K562 (cell line): ENCODE results near the gene NEDD1. TPM values are rescaled to one million over a fixed set of nuclear protein-coding genes. Genes with fewer than 3 reads are reported as not detected.

Experiments used
- ATAC-seq: fragments of 200-7000 bp; cut with Tn5 transposase; 3 replicates; pipeline ENCODE4 v1.9.1; 2020; ENCODE audit warnings: moderate library complexity
- BruUV-seq: library from RNA; stranded (reverse); fragments of 400-500 nt; replicated peaks from 2 replicates; lab custom pipeline; 2021; lab: Mats Ljungman, UMichigan
- CTCF ChIA-PET: fragments of 300-600 bp; formaldehyde crosslinking; extraction: SDS; loops from one replicate; lab custom pipeline; 2021; ENCODE audit warnings: low intra/inter-chr PET ratio; lab: Yijun Ruan, JAX
- POLR2A ChIA-PET: fragments of 300-600, 350-650 bp; sonication (Branson Sonifier 250); formaldehyde crosslinking; extraction: SDS; loops from one replicate; lab custom pipeline; 2021; ENCODE audit warnings: antibody characterized with exemption, inconsistent platforms; lab: Yijun Ruan, JAX
- DNase-seq, 4 experiments: peaks; one replicate each; pipeline versions ENCODE4 v3.0.0 to v3.0.0-alpha.2; 2011 to 2018; ENCODE audit warnings: low spot score in 3 of 4, mixed read lengths in 3 of 4; ENCODE audit errors: extremely low read depth in 1 of 4
- FAIRE-seq: peaks from 2 replicates; lab custom pipeline; 2011; peaks lifted over from hg19 to GRCh38; lab: Jason Lieb, UNC
- H2AFZ ChIP-seq: 2 replicates; pipeline ENCODE4 v1.6.0; 2011; ENCODE audit warnings: low read depth, low read length, control low read depth, inconsistent platforms
- H3K27ac ChIP-seq: fragments of 200-600 bp; 3 replicates; pipeline ENCODE4 v1.8.0; 2011; ENCODE audit warnings: low read depth, mild to moderate bottlenecking, control low read depth, inconsistent platforms, low read length, moderate library complexity, mixed read lengths; ENCODE audit errors: extremely low read depth
- H3K27me3 ChIP-seq, 2 experiments: fragments of 300-600 bp in 1 of 2; 2 replicates in 1 of 2; 3 replicates in 1 of 2; pipeline versions ENCODE4 v1.6.0 to v1.8.0; 2011; ENCODE audit warnings: inconsistent platforms in 2 of 2, low read length in 2 of 2, mild to moderate bottlenecking in 1 of 2, mixed read lengths in 1 of 2, moderate library complexity in 1 of 2; ENCODE audit not compliant: control insufficient read depth in 2 of 2, insufficient read depth in 2 of 2
- H3K36me3 ChIP-seq: fragments of 300-600 bp; 3 replicates; pipeline ENCODE4 v1.8.0; 2011; ENCODE audit warnings: mild to moderate bottlenecking, low read length, inconsistent platforms; ENCODE audit not compliant: control insufficient read depth, insufficient read depth
- H3K4me1 ChIP-seq, 2 experiments: fragments of 200-600 bp in 1 of 2; replicated peaks in 1 of 2; 2 replicates in 1 of 2; 3 replicates in 1 of 2; pipeline versions ENCODE4 v1.5.1 to v1.8.0; 2011; ENCODE audit warnings: inconsistent platforms in 2 of 2, low read length in 2 of 2, mild to moderate bottlenecking in 1 of 2, mixed read lengths in 1 of 2, moderate library complexity in 1 of 2; ENCODE audit not compliant: control insufficient read depth in 2 of 2, insufficient read depth in 2 of 2
- H3K4me2 ChIP-seq: 2 replicates; pipeline ENCODE4 v1.6.1; 2011; ENCODE audit warnings: low read length, control low read depth, inconsistent platforms, mixed read lengths; ENCODE audit not compliant: insufficient read depth
- H3K4me3 ChIP-seq: fragments of 200-600 bp; sonication (generic), shearing (Covaris generic); 2 replicates; pipeline ENCODE4 v1.5.1; 2016; ENCODE audit warnings: control low read depth, inconsistent platforms
- H3K79me2 ChIP-seq: fragments of 200-600 bp; 3 replicates; pipeline ENCODE4 v1.8.0; 2011; ENCODE audit warnings: low read length, inconsistent platforms; ENCODE audit not compliant: control insufficient read depth, insufficient read depth
- H3K9ac ChIP-seq, 2 experiments: 2 replicates each; pipeline versions ENCODE4 v1.6.0 to v1.6.1; 2011; ENCODE audit warnings: low read depth in 2 of 2, low read length in 2 of 2, control low read depth in 1 of 2, inconsistent platforms in 1 of 2, mild to moderate bottlenecking in 1 of 2, mixed read lengths in 1 of 2; ENCODE audit not compliant: insufficient read depth in 1 of 2
- H3K9me1 ChIP-seq: one replicate; pipeline ENCODE4 v1.6.0; 2011; ENCODE audit warnings: inconsistent platforms, mild to moderate bottlenecking, low read length, moderate library complexity; ENCODE audit not compliant: control insufficient read depth, insufficient read depth
- H3K9me3 ChIP-seq: replicated peaks from 2 replicates; pipeline ENCODE4 v1.5.1; 2011; ENCODE audit warnings: low read depth, low read length, inconsistent platforms; ENCODE audit not compliant: control insufficient read depth, insufficient read depth
- H4K20me1 ChIP-seq: replicated peaks from 2 replicates; pipeline ENCODE4 v1.6.1; 2011; ENCODE audit warnings: low read length, inconsistent platforms, mixed read lengths; ENCODE audit not compliant: control insufficient read depth, insufficient read depth
- E2F3 ChIP-seq: fragments of 250-450 bp; sonication (Bioruptor Pico); IDR thresholded peaks from 2 replicates; pipeline ENCODE4 v1.4.0; 2020; ENCODE audit warnings: mild to moderate bottlenecking
- GABPA ChIP-seq: fragments of 200-800 bp; sonication (Bioruptor generic); conservative IDR thresholded peaks from 2 replicates; pipeline ENCODE4 v1.6.1; 2016; ENCODE audit warnings: low read depth, missing genetic modification characterization, missing compliant biosample characterization
- IFI16 ChIP-seq: fragments of 250-450 bp; sonication (Bioruptor Pico); IDR thresholded peaks from 2 replicates; pipeline ENCODE4 v2.1.2; 2022; ENCODE audit warnings: mild to moderate bottlenecking, inconsistent platforms
- NFIC ChIP-seq: fragments of 450-650 bp; IDR thresholded peaks from 2 replicates; pipeline ENCODE4 v1.6.1; 2017; ENCODE audit warnings: mild to moderate bottlenecking, inconsistent platforms
- PHF20 ChIP-seq: fragments of 450-650 bp; IDR thresholded peaks from 2 replicates; pipeline ENCODE4 v1.6.1; 2018; ENCODE audit not compliant: partially characterized antibody
- STAT5B ChIP-seq: fragments of 250-450 bp; sonication (Bioruptor Pico); IDR thresholded peaks from 2 replicates; pipeline ENCODE4 v1.8.0; 2021; ENCODE audit warnings: mild to moderate bottlenecking, inconsistent platforms
- TEAD1 ChIP-seq, 2 experiments: fragments of 450-650 bp in 1 of 2; sonication (generic) in 1 of 2; formaldehyde crosslinking; IDR thresholded peaks; 2 replicates each; pipeline versions ENCODE4 v1.4.0 to v1.8.0; 2020 to 2022; ENCODE audit warnings: mild to moderate bottlenecking in 2 of 2, missing genetic modification reagents in 1 of 2
- TSC22D4 ChIP-seq: fragments of 450-650 bp; IDR thresholded peaks from 2 replicates; pipeline ENCODE4 v1.6.1; 2016; ENCODE audit warnings: missing genetic modification characterization, missing biosample characterization, control low read depth
- XRCC5 ChIP-seq: fragments of 200-400 bp; formaldehyde crosslinking; IDR thresholded peaks from 2 replicates; pipeline ENCODE4 v1.6.1; 2017; ENCODE audit warnings: low read depth, mild to moderate bottlenecking, low read length
- ZNF551 ChIP-seq: fragments of 250-450 bp; sonication (Bioruptor Pico); IDR thresholded peaks from 2 replicates; pipeline ENCODE4 v1.5.0; 2021; ENCODE audit warnings: mild to moderate bottlenecking, moderate library complexity
- ZNF561 ChIP-seq: fragments of 450-650 bp; formaldehyde crosslinking; conservative IDR thresholded peaks from 2 replicates; pipeline ENCODE4 v1.4.0; 2020; ENCODE audit warnings: mild to moderate bottlenecking, moderate library complexity
- ZNF766 ChIP-seq: fragments of 200-800 bp; sonication (Bioruptor generic); conservative IDR thresholded peaks from 2 replicates; pipeline ENCODE4 v1.6.1; 2016; ENCODE audit warnings: missing genetic modification characterization, missing compliant biosample characterization
- ZNF778 ChIP-seq: fragments of 450-650 bp; formaldehyde crosslinking; IDR thresholded peaks from 2 replicates; pipeline ENCODE4 v1.4.0; 2020; ENCODE audit warnings: mild to moderate bottlenecking, moderate library complexity
- WGBS: fragments of 100-300 bp; shearing (Covaris generic); methylation state at CpG from one replicate; pipeline ENCODE4 v1.1.6; 2016; ENCODE audit warnings: low coverage, mixed read lengths; ENCODE audit not compliant: insufficient coverage; ENCODE audit errors: missing lambda C conversion rate; 5-methylcytosine and 5-hydroxymethylcytosine counted together
- in situ Hi-C: fragments of 300-500 bp; cut with MboI; formaldehyde crosslinking; loops from 4 replicates; pipeline ENCODE4 v1.15.0; 2018; ENCODE audit warnings: inconsistent platforms, mixed read lengths
- intact Hi-C: fragments of 100-400 bp; cut with micrococcal nuclease; formaldehyde crosslinking; loops from 2 replicates; pipeline ENCODE4 v1.14.2; 2022
- polyA plus RNA-seq, 8 experiments: library from polyadenylated mRNA; depleted of rRNA in 4 of 8; stranded (reverse) in 5 of 8; unstranded in 3 of 8; fragments of >200 nt; fragmentation: Nextera tagmentation in 2 of 8; fragmentation: Illumina TruSeq in 1 of 8; extraction: Ambion mirVana in 2 of 8; extraction: Trizol in 1 of 8; gene quantifications; 2 replicates each; pipeline versions ENCODE4 v1.2.1 to v1.2.3, GENCODE V29; 2011 to 2014; ENCODE audit warnings: inconsistent platforms in 1 of 8, missing spikeins in 1 of 8
- total RNA-seq, 7 experiments: library from RNA; depleted of rRNA in 6 of 7; stranded (reverse); fragments of >200 nt in 6 of 7; fragmentation: Illumina TruSeq in 2 of 7; extraction: Trizol in 2 of 7; gene quantifications; 2 replicates each; pipeline versions ENCODE4 v1.2.1 to v1.2.3, GENCODE V29; 2011 to 2021; ENCODE audit warnings: low replicate concordance in 1 of 7
- TF ChIP-seq, protein P1 (sequence below): fragments of 250-450 bp; sonication (Bioruptor Pico); IDR thresholded peaks from 2 replicates; pipeline ENCODE4 v1.9.0; 2021; ENCODE audit warnings: mild to moderate bottlenecking
- TF ChIP-seq, protein P2 (sequence below): fragments of 250-450 bp; sonication (Bioruptor Pico); IDR thresholded peaks from 2 replicates; pipeline ENCODE4 v1.5.0; 2021

Gene NEDD1
- total and polyA plus RNA-seq, 9 of the 15 experiments (the other 6 are each of a cell fraction or from before 2014, with no cell fraction given): 7.5 to 29.3 (median 14.8) TPM

DNA sequence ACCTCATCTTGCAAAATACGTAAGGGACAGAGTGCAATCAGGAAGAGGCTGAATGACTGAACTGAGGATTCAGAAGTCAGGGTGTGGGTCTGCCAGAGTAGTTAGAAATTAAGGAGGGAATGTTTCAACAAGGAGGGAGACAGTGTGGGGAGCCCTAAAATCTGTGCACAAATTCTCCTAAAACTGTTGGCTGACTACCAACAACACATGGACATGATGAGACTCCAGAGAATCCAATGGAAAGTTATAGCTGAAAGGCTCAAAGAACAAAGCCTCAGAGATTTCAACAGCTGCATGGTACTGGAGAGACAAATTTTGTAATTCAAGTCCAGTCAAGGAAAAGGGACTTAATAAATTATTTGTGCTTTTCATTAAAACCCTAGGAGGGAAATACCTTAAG is 36.1 kb upstream of the NEDD1 start:
- BruUV-seq: no TSS peak
- Histone ChIP-seq H3K27me3 (0 out of 5 replicates have a peak, but pooled peaks cover 0 to 3% of the 10 kb centered on the region in 2 experiments), H3K9ac (no peak overlapping the region), H3K27ac (no peak overlapping the region), H3K9me1 (no peaks in the 10 kb centered on the region), H3K79me2 (no peaks in the 10 kb centered on the region), H3K9me3 (no peaks in the 10 kb centered on the region), H3K4me2 (no peak overlapping the region), H3K4me1 (no peaks in the 10 kb centered on the region), H3K4me3 (no peak overlapping the region), H2AFZ (no peak overlapping the region), H4K20me1 (no peaks in the 10 kb centered on the region), H3K36me3 (no peaks in the 10 kb centered on the region)
- ATAC-seq (no peak), DNase-seq (no peak), FAIRE-seq (no peak)
- 8% methylated on average over 1 of the region's 1 CpG for WGBS
- CTCF ChIA-PET: no interaction called here
- intact Hi-C loops: no loop called here
- TF ChIP-seq E2F3 (CRISPR knock-in tag) (no peak), STAT5B (CRISPR knock-in tag) (no peak), ZNF561 (CRISPR knock-in tag) (no peak), TSC22D4 (tag) (no peak), XRCC5 (no peak)
- TF ChIP-seq, protein P1, sequence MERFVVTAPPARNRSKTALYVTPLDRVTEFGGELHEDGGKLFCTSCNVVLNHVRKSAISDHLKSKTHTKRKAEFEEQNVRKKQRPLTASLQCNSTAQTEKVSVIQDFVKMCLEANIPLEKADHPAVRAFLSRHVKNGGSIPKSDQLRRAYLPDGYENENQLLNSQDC (CRISPR knock-in tag): no peak
- in situ Hi-C loops: no loop called here
- POLR2A ChIA-PET: no interaction called here

DNA sequence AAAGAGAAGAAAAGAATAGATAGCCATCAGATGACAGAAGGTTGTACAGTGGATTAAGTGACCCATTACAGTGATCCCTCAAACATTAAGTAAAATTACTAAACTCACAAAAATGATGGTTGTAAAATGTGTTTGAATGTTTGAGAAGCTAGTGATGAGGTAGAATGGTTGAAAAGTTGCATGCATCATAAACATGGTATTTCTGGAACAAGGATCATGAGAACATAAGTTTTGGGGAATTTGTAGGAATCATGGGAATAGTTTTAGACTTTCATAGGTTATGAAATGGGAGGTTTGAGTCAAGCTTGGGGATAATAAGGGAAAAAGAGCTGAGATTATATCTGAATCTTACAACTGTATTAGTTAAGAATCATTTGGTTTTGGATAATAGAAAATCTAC is 34.1 kb upstream of the NEDD1 start:
- H3K4me2 ChIP-seq: no peak overlapping the region
- no peak for ATAC-seq
- no peak overlapping the region for H3K27ac ChIP-seq
- no peak for FAIRE-seq
- no TSS peak for BruUV-seq
- intact Hi-C loops: no loop called here
- H3K9me1 ChIP-seq: no peaks in the 10 kb centered on the region
- H3K4me1 ChIP-seq: no peaks in the 10 kb centered on the region
- no peaks in the 10 kb centered on the region for H3K79me2 ChIP-seq
- TF ChIP-seq ZNF766 (CRISPR knock-in tag) (no peak), PHF20 (no peak), TEAD1 (CRISPR knock-in tag; IDR thresholded peaks at IDR 0.05) (no peak), NFIC (no peak), ZNF778 (CRISPR knock-in tag) (no peak), IFI16 (CRISPR knock-in tag) (no peak), GABPA (no peak), ZNF551 (CRISPR knock-in tag) (no peak)
- TF ChIP-seq, protein P2, sequence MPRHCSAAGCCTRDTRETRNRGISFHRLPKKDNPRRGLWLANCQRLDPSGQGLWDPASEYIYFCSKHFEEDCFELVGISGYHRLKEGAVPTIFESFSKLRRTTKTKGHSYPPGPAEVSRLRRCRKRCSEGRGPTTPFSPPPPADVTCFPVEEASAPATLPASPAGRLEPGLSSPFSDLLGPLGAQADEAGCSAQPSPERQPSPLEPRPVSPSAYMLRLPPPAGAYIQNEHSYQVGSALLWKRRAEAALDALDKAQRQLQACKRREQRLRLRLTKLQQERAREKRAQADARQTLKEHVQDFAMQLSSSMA (CRISPR knock-in tag): no peak
- H3K4me3 ChIP-seq: no peak overlapping the region
- in situ Hi-C loops: no loop called here
- H3K9me3 ChIP-seq: no peaks in the 10 kb centered on the region
- CTCF ChIA-PET: no interaction called here
- H2AFZ ChIP-seq: no peak overlapping the region
- H4K20me1 ChIP-seq: no peaks in the 10 kb centered on the region
- no peak overlapping the region for H3K9ac ChIP-seq
- no peak for DNase-seq
- no peaks in the 10 kb centered on the region for H3K36me3 ChIP-seq
- POLR2A ChIA-PET: interaction anchor here (0.6 kb wide), 1 partner anchor 731 kb away, joined by 3 read pairs; no protein-coding TSS in a partner anchor
- peaks cover 2 to 3% of the 10 kb centered on the region in 2 experiments; a peak in 2 of 5 replicates for H3K27me3 ChIP-seq
